Smooth muscle cell (in vitro differentiated cells): Measurements from ENCODE around the gene ALPP. TPM values are rescaled to one million over a fixed set of nuclear protein-coding genes. Genes with fewer than 3 reads are reported as not detected.

Experiments used
- DNase-seq: peaks from one replicate; lab custom pipeline; 2025; ENCODE audit not compliant: unreplicated experiment; lab: John Stamatoyannopoulos, UW
- H2AFZ ChIP-seq: fragments of 200-600 bp; sonication (generic); 2 replicates; pipeline ENCODE4 v1.6.0; 2016; ENCODE audit warnings: antibody characterized with exemption, low read depth, mild to moderate bottlenecking
- H3F3A ChIP-seq: fragments of 200-600 bp; sonication (generic); 2 replicates; pipeline ENCODE4 v1.6.0; 2017; ENCODE audit warnings: antibody characterized with exemption, low read depth
- H3K27ac ChIP-seq: fragments of 200-600 bp; sonication (generic); 2 replicates; pipeline ENCODE4 v1.5.1; 2016; ENCODE audit warnings: low read depth, mild to moderate bottlenecking
- H3K27me3 ChIP-seq: fragments of 200-600 bp; sonication (generic); 2 replicates; pipeline ENCODE4 v1.6.1; 2016; ENCODE audit warnings: low read depth, mild to moderate bottlenecking
- H3K36me3 ChIP-seq: fragments of 200-600 bp; sonication (generic); 2 replicates; pipeline ENCODE4 v1.5.1; 2016; ENCODE audit warnings: low read depth
- H3K4me1 ChIP-seq: fragments of 200-600 bp; sonication (generic); 2 replicates; pipeline ENCODE4 v1.5.1; 2016; ENCODE audit warnings: low read depth
- H3K4me2 ChIP-seq: fragments of 200-600 bp; sonication (generic); 2 replicates; pipeline ENCODE4 v1.6.0; 2016; ENCODE audit warnings: mild to moderate bottlenecking
- H3K4me3 ChIP-seq: fragments of 200-600 bp; sonication (generic); 2 replicates; pipeline ENCODE4 v1.5.1; 2016; ENCODE audit warnings: mild to moderate bottlenecking
- H3K79me2 ChIP-seq: fragments of 200-600 bp; sonication (generic); 2 replicates; pipeline ENCODE4 v1.6.0; 2016; ENCODE audit warnings: low read depth, mild to moderate bottlenecking
- H3K9ac ChIP-seq: fragments of 200-600 bp; sonication (generic); 2 replicates; pipeline ENCODE4 v1.6.0; 2016; ENCODE audit warnings: low read depth
- H3K9me3 ChIP-seq: fragments of 200-600 bp; sonication (generic); replicated peaks from 2 replicates; pipeline ENCODE4 v1.5.1; 2016; ENCODE audit warnings: low read depth
- H4K20me1 ChIP-seq: fragments of 200-600 bp; sonication (generic); 2 replicates; pipeline ENCODE4 v1.6.0; 2016; ENCODE audit warnings: low read depth
- CTCF ChIP-seq: fragments of 200-600 bp; sonication (generic); IDR thresholded peaks from 2 replicates; pipeline ENCODE4 v1.5.1; 2017; ENCODE audit warnings: borderline replicate concordance, mild to moderate bottlenecking, antibody characterized with exemption; ENCODE audit not compliant: insufficient read depth, poor library complexity, severe bottlenecking
- WGBS: methylation state at CpG from one replicate; pipeline ENCODE4 v1.1.7; 2016; ENCODE audit warnings: low lambda C conversion rate; 5-methylcytosine and 5-hydroxymethylcytosine counted together
- polyA plus RNA-seq: library from polyadenylated mRNA; unstranded; fragments of >200 nt; fragmentation: Nextera tagmentation; extraction: Ambion mirVana; gene quantifications from 2 replicates; pipeline ENCODE4 v1.2.1, GENCODE V29; 2016
- total RNA-seq: library from RNA; depleted of rRNA; stranded (reverse); fragments of >200 nt; gene quantifications from 2 replicates; pipeline ENCODE4 v1.2.3, GENCODE V29; 2014

ALPP gene
- total and polyA plus RNA-seq, 2 experiments from 2014 or later, result 0.22 TPM; not detected in 1

- Histone ChIP-seq H3K9ac (no peak overlapping the region), H3K9me3 (no peaks in the 10 kb centered on the region), H3K4me2 (no peak overlapping the region), H4K20me1 (no peaks in the 10 kb centered on the region), H3K79me2 (no peaks in the 10 kb centered on the region), H3K4me1 (no peaks in the 10 kb centered on the region), H2AFZ (no peak overlapping the region), H3F3A (no peaks in the 10 kb centered on the region), H3K4me3 (no peak overlapping the region), H3K36me3 (no peaks in the 10 kb centered on the region), H3K27ac (no peak overlapping the region), H3K27me3 (no peaks in the 10 kb centered on the region)
- DNase-seq, result no peak
- WGBS, result 93% methylated on average over 52 of the region's 73 CpGs
- TF ChIP-seq CTCF, result no peak
These were observed 26.7 kb upstream of the ALPP start for GRCh38 chr2:232351686-232352510.

- Histone ChIP-seq H3K9ac (no peak overlapping the region), H3K9me3 (no peaks in the 10 kb centered on the region), H2AFZ (no peak overlapping the region), H3K27ac (no peak overlapping the region), H3F3A (no peaks in the 10 kb centered on the region), H3K4me1 (no peaks in the 10 kb centered on the region), H4K20me1 (no peaks in the 10 kb centered on the region), H3K36me3 (no peaks in the 10 kb centered on the region), H3K79me2 (no peaks in the 10 kb centered on the region), H3K4me2 (no peak overlapping the region), H3K4me3 (no peak overlapping the region), H3K27me3 (no peaks in the 10 kb centered on the region)
- DNase-seq, result no peak
- TF ChIP-seq CTCF, result no peak
- 93% methylated on average over 26 of the region's 39 CpGs for WGBS
These were observed 25.9 kb upstream of the ALPP start for GRCh38 chr2:232352511-232353091.

- 92% methylated on average over 8 of the region's 8 CpGs for WGBS
- no peak for DNase-seq
- no peak overlapping the region for H2AFZ ChIP-seq
- H3K27me3 ChIP-seq, result no peaks in the 10 kb centered on the region
- no peaks in the 10 kb centered on the region for H3K9me3 ChIP-seq
- no peak overlapping the region for H3K27ac ChIP-seq
- H3K9ac ChIP-seq, result no peak overlapping the region
- TF ChIP-seq CTCF, result no peak
- no peak overlapping the region for H3K4me2 ChIP-seq
- H3K79me2 ChIP-seq, result no peaks in the 10 kb centered on the region
- H3K4me1 ChIP-seq, result no peaks in the 10 kb centered on the region
- no peaks in the 10 kb centered on the region for H3K36me3 ChIP-seq
- no peak overlapping the region for H3K4me3 ChIP-seq
- H3F3A ChIP-seq, result no peaks in the 10 kb centered on the region
- H4K20me1 ChIP-seq, result no peaks in the 10 kb centered on the region
These were observed 25.5 kb upstream of the ALPP start for GRCh38 chr2:232353096-232353495.
